ENCODE data around the gene TBPL2.

- TF ChIP-seq POLR2AphosphoS5 (IDR thresholded peaks at IDR 0.05; ENCODE audit: low read depth, low read length) (no peak), POLR2A (IDR thresholded peaks at IDR 0.05; ENCODE audit: low read depth, low read length) (no peak)
Observed at GRCh38 chr14:55440385-55440784, at the start of gene TBPL2.
